Cardiac muscle cell (in vitro differentiated cells and primary cell): ENCODE measurements around the gene FBXL7. TPM values are rescaled to one million over a fixed set of nuclear protein-coding genes. Genes with fewer than 3 reads are reported as not detected.
A peak's percentile ranks its signal among the peaks of the same experiment; 100 is the strongest.

ENCODE experiments used
- DNase-seq, 2 donors: peaks; one replicate each; pipeline versions ENCODE4 v3.0.0 to v3.0.0-alpha.2; 2010 to 2017; ENCODE audit warnings: low read depth in 1 of 2, low spot score in 1 of 2
- H3K27ac ChIP-seq: fragments of 200-600 bp; sonication (generic); 2 replicates; pipeline ENCODE4 v1.5.1; 2016
- H3K27me3 ChIP-seq: fragments of 200-600 bp; sonication (generic); 2 replicates; pipeline ENCODE4 v1.6.0; 2016; ENCODE audit warnings: control low read depth
- H3K36me3 ChIP-seq: fragments of 200-600 bp; sonication (generic); 2 replicates; pipeline ENCODE4 v1.5.1; 2016; ENCODE audit warnings: control low read depth
- H3K4me1 ChIP-seq: fragments of 200-600 bp; sonication (generic); 2 replicates; pipeline ENCODE4 v1.8.1; 2017; ENCODE audit warnings: low read depth, mild to moderate bottlenecking, mixed run types
- H3K4me3 ChIP-seq: fragments of 200-600 bp; sonication (generic); 2 replicates; pipeline ENCODE4 v1.5.1; 2016; ENCODE audit warnings: mild to moderate bottlenecking
- H3K9me3 ChIP-seq: fragments of 200-600 bp; sonication (generic); 2 replicates; pipeline ENCODE4 v1.5.1; 2017; ENCODE audit warnings: low read depth, mild to moderate bottlenecking, control low read depth
- CTCF ChIP-seq: IDR thresholded peaks from 2 replicates; pipeline ENCODE4 v1.5.1; 2012; ENCODE audit warnings: low read depth, mild to moderate bottlenecking, low read length
- polyA plus RNA-seq: library from polyadenylated mRNA; unstranded; fragments of >200 nt; fragmentation: Nextera tagmentation; extraction: Ambion mirVana; gene quantifications from 2 replicates; pipeline ENCODE4 v1.2.1, GENCODE V29; 2016
- total RNA-seq: library from RNA; depleted of rRNA; stranded (reverse); fragments of >200 nt; gene quantifications from 2 replicates; pipeline ENCODE4 v1.2.3, GENCODE V29; 2016

FBXL7 gene
- total and polyA plus RNA-seq, 2 experiments from 2014 or later = 16.7 to 22.5 TPM

GRCh38 chr5:15951550-15951949 lies 451.6 kb downstream of the FBXL7 start:
- Histone ChIP-seq H3K9me3 (no peaks in the 10 kb centered on the region), H3K27me3 (no peaks in the 10 kb centered on the region), H3K36me3 (no peaks in the 10 kb centered on the region), H3K4me3 (no peak overlapping the region), H3K4me1 (no peaks in the 10 kb centered on the region), H3K27ac (no peak overlapping the region)
- no peak for TF ChIP-seq CTCF
- DNase-seq = no peak

GRCh38 chr5:15956622-15957021 lies 456.6 kb downstream of the FBXL7 start:
- Histone ChIP-seq H3K27me3 (no peaks in the 10 kb centered on the region), H3K36me3 (no peaks in the 10 kb centered on the region), H3K4me1 (no peaks in the 10 kb centered on the region), H3K27ac (no peak overlapping the region), H3K9me3 (no peaks in the 10 kb centered on the region), H3K4me3 (no peak overlapping the region)
- no peak for DNase-seq
- no peak for TF ChIP-seq CTCF

GRCh38 chr5:15957124-15957523 lies 457.1 kb downstream of the FBXL7 start:
- Histone ChIP-seq H3K27me3 (no peaks in the 10 kb centered on the region), H3K4me1 (no peaks in the 10 kb centered on the region), H3K27ac (no peak overlapping the region), H3K9me3 (no peaks in the 10 kb centered on the region), H3K4me3 (no peak overlapping the region), H3K36me3 (no peaks in the 10 kb centered on the region)
- DNase-seq = peak in 1 of 2 donors; percentile 29
- TF ChIP-seq CTCF = no peak

DNA sequence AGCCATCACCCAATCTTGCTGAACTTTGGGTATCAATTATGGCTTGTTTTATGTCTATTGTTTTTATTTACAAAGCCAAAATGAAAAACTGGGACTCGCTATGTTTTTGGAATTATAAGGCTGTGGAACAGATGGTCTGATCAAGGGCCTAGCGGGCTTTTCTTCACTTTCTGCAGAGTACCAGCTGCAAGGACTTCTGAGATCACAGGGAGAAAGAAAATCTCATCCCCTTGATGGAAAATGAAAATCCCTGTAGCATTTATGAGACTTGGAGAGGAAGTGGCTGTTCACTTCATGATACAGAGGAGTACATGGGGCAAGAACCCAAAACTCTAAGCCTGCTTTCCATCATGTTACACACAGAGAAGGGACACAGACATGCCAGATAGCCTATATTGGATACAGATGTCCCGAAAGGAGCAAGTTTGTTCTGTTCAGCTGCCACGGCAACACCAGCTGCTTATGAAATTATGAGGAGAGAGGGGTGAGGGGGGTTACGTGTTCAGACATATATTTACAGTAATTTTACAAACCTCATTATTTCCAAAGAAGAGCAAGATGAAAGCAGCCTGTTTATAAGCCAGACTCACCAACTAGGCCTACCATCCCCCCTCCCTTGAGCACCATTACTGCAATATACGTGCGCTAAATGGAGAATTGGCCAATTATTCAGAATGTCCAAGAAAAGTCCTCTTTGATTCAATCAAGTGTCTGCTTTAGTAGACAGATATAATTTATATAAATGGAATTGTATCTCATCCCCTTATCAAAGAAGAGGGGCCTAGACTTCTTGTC lies 459.6 kb downstream of the FBXL7 start:
- no peak for TF ChIP-seq CTCF
- peak in 1 of 2 donors; percentile 32 for DNase-seq
- no peaks in the 10 kb centered on the region for H3K36me3 ChIP-seq
- H3K9me3 ChIP-seq = no peaks in the 10 kb centered on the region
- no peak overlapping the region for H3K27ac ChIP-seq
- no peaks in the 10 kb centered on the region for H3K27me3 ChIP-seq
- no peaks in the 10 kb centered on the region for H3K4me1 ChIP-seq
- H3K4me3 ChIP-seq = no peak overlapping the region

- no peaks in the 10 kb centered on the region for H3K36me3 ChIP-seq
- no peaks in the 10 kb centered on the region for H3K9me3 ChIP-seq
- no peaks in the 10 kb centered on the region for H3K27me3 ChIP-seq
- peak overlapping the region; percentile 35 for H3K27ac ChIP-seq
- no peak for DNase-seq
- TF ChIP-seq CTCF = no peak
- no peak overlapping the region for H3K4me3 ChIP-seq
- peaks cover 17% of the 10 kb centered on the region for H3K4me1 ChIP-seq
Measured at GRCh38 chr5:15966066-15966640, 466.2 kb downstream of the FBXL7 start.
